NK-92 treated with Interleukin-12 subunit alpha and Interleukin-12 subunit beta, amount 100 ng/mL, for 24 hours (cell line): ENCODE measurements around the gene KCNQ2.
"Not testable (repeated sequence)": the region's sequence is repeated elsewhere in the genome, so short reads cannot be mapped to it uniquely, and the experiment has no call there.

Experiments used
- DNase-seq: peaks from one replicate; lab custom pipeline; 2025; lab: John Stamatoyannopoulos, UW

Gene KCNQ2

GRCh38 chr20:63490416-63490815 is 18.0 kb upstream of the KCNQ2 start:
- no peak for DNase-seq

- DNase-seq: no peak
Measured at GRCh38 chr20:63488315-63489251, 16.1 kb upstream of the KCNQ2 start.

- DNase-seq: no peak
Measured at GRCh38 chr20:63487781-63488241, 15.4 kb upstream of the KCNQ2 start.

GRCh38 chr20:63487116-63487764 is 14.8 kb upstream of the KCNQ2 start:
- DNase-seq: no peak

GRCh38 chr20:63486300-63486855 is 13.9 kb upstream of the KCNQ2 start:
- DNase-seq: no peak

- no peak for DNase-seq
Measured at GRCh38 chr20:63484651-63485403, 12.4 kb upstream of the KCNQ2 start.

- no peak for DNase-seq
Measured at GRCh38 chr20:63484236-63484635, 11.8 kb upstream of the KCNQ2 start.

- DNase-seq: no peak
Measured at GRCh38 chr20:63483834-63484233, 11.4 kb upstream of the KCNQ2 start.

- no peak for DNase-seq
Measured at GRCh38 chr20:63482021-63482587, 9.6 kb upstream of the KCNQ2 start.

GRCh38 chr20:63481503-63481902 is 9.0 kb upstream of the KCNQ2 start:
- DNase-seq: no peak

GRCh38 chr20:63479695-63480419 is 7.4 kb upstream of the KCNQ2 start:
- not testable (repeated sequence) for DNase-seq

- DNase-seq: no peak
Measured at GRCh38 chr20:63478346-63479302, 6.2 kb upstream of the KCNQ2 start.

- no peak for DNase-seq
Measured at GRCh38 chr20:63477944-63478343, 5.5 kb upstream of the KCNQ2 start.

- no peak for DNase-seq
Measured at GRCh38 chr20:63477061-63477616, 4.7 kb upstream of the KCNQ2 start.

- DNase-seq: no peak
Measured at GRCh38 chr20:63475209-63475608, 2.8 kb upstream of the KCNQ2 start.

- DNase-seq: no peak
Measured at GRCh38 chr20:63473555-63474449, 1.3 kb upstream of the KCNQ2 start.

- no peak for DNase-seq
Measured at GRCh38 chr20:63472862-63473390, 471 bp upstream of the KCNQ2 start.

GRCh38 chr20:63471717-63471980 is 806 bp downstream of the KCNQ2 start:
- DNase-seq: no peak
